Kidney (tissue), 14 donors: ENCODE results near the gene USP6. TPM values are rescaled to one million over a fixed set of nuclear protein-coding genes. Genes with fewer than 3 reads are reported as not detected.
A peak's percentile ranks its signal among the peaks of the same experiment; 100 is the strongest.
"Not testable (repeated sequence)": the region's sequence is repeated elsewhere in the genome, so short reads cannot be mapped to it uniquely, and the experiment has no call there.

Experiments used
- DNase-seq, 5 donors: peaks; one replicate each; pipeline ENCODE4 v3.0.0-alpha.2; 2013 to 2020
- FAIRE-seq: peaks from 2 replicates; lab custom pipeline; 2012; peaks lifted over from hg19 to GRCh38; lab: Jason Lieb, UNC
- H3K27ac ChIP-seq, 2 donors: one replicate each; pipeline ENCODE4 v1.7.0; 2013; ENCODE audit warnings: low read depth in 2 of 2, low read length in 2 of 2, inconsistent platforms in 1 of 2
- H3K27me3 ChIP-seq: one replicate; pipeline ENCODE4 v1.7.1; 2013; ENCODE audit warnings: low read length, inconsistent platforms; ENCODE audit not compliant: control insufficient read depth, insufficient read depth
- H3K36me3 ChIP-seq, 3 donors: one replicate each; pipeline versions ENCODE4 v1.7.0 to v1.7.1; 2013; ENCODE audit warnings: low read length in 3 of 3, control low read depth in 1 of 3, inconsistent platforms in 1 of 3; ENCODE audit not compliant: insufficient read depth in 3 of 3, control insufficient read depth in 2 of 3
- H3K4me1 ChIP-seq, 3 donors: one replicate each; pipeline versions ENCODE4 v1.7.0 to v1.7.1; 2013; ENCODE audit warnings: low read length in 3 of 3, inconsistent platforms in 1 of 3, low read depth in 1 of 3; ENCODE audit not compliant: control insufficient read depth in 2 of 3, insufficient read depth in 2 of 3
- H3K4me3 ChIP-seq, 3 donors: one replicate each; pipeline versions ENCODE4 v1.7.0 to v1.8.1; 2013; ENCODE audit warnings: low read length in 3 of 3, control low read depth in 1 of 3, inconsistent platforms in 1 of 3
- H3K9ac ChIP-seq, 3 donors: one replicate each; pipeline versions ENCODE4 v1.7.0 to v1.7.1; 2013; ENCODE audit warnings: low read length in 3 of 3, control low read depth in 1 of 3, inconsistent platforms in 1 of 3
- H3K9me3 ChIP-seq, 3 donors: one replicate each; pipeline versions ENCODE4 v1.7.0 to v1.7.1; 2013; ENCODE audit warnings: low read length in 3 of 3, control low read depth in 1 of 3, inconsistent platforms in 1 of 3; ENCODE audit not compliant: control insufficient read depth in 2 of 3, insufficient read depth in 1 of 3
- CTCF ChIP-seq: IDR thresholded peaks from 3 replicates; pipeline ENCODE4 v1.5.1; 2012; ENCODE audit warnings: mild to moderate bottlenecking, moderate library complexity, borderline replicate concordance; ENCODE audit not compliant: insufficient read depth; ENCODE audit errors: extremely low read depth
- intact Hi-C: fragments of 100-400 bp; cut with DNase I; formaldehyde crosslinking; loops from one replicate; pipeline ENCODE4 v1.11.1; 2022
- polyA plus RNA-seq: library from polyadenylated mRNA; stranded (reverse); fragments of 350-450 nt; fragmentation: Illumina TruSeq; extraction: RNeasy Lipid Tissue Mini Kit (QIAGEN cat#74804); gene quantifications from one replicate; pipeline ENCODE4 v1.2.3, GENCODE V29; 2014; ENCODE audit warnings: low read depth, low replicate concordance; ENCODE audit not compliant: insufficient read depth
- total RNA-seq: library from RNA; stranded (reverse); fragmentation: NEBNext Ultra II Directional; extraction: Animal tissue kit (Norgen Biotek cat#: 25700); gene quantifications from one replicate; pipeline ENCODE4 v1.2.1, GENCODE V29; 2021
- donor health status: control.
- donor health status: control.
- donor health status: control.
- donor health status: control.
- donor health status: control.
- donor health status: DM: yes; HTN: yes; CAD: no.
- donor health status: Normal renal cell carcinoma (clear cell type).

The USP6 gene
- total and polyA plus RNA-seq, 2 donors from 2014 or later, result 0.06 to 0.19 TPM

GRCh38 chr17:5121186-5121841, 5.5 kb downstream of the USP6 start:
- no peak for FAIRE-seq
- Histone ChIP-seq H3K9me3 (peaks cover 0 to 3% (median 0%) of the 10 kb centered on the region in 3 donors), H3K4me3 (no peak overlapping the region), H3K27ac (no peak overlapping the region), H3K4me1 (no peaks in the 10 kb centered on the region), H3K36me3 (no peaks in the 10 kb centered on the region), H3K9ac (no peak overlapping the region), H3K27me3 (peaks cover 6% of the 10 kb centered on the region)
- intact Hi-C loops, result no loop called here
- DNase-seq, result peak in 3 of 5 donors; percentile 5 to 66 (median 43)
- TF ChIP-seq CTCF, result no peak

- H3K36me3 ChIP-seq, H3K9ac ChIP-seq, H3K27me3 ChIP-seq, H3K27ac ChIP-seq, H3K9me3 ChIP-seq, H3K4me3 ChIP-seq, intact Hi-C loops, H3K4me1 ChIP-seq, DNase-seq, FAIRE-seq: not testable (repeated sequence)
Observed at GRCh38 chr17:5122056-5122455, 6.2 kb downstream of the USP6 start.

GRCh38 chr17:5122586-5123342, 6.9 kb downstream of the USP6 start:
- intact Hi-C loops, result no loop called here
- no peaks in the 10 kb centered on the region for H3K36me3 ChIP-seq
- TF ChIP-seq CTCF, result no peak
- peaks cover 0 to 3% (median 0%) of the 10 kb centered on the region in 3 donors for H3K9me3 ChIP-seq
- FAIRE-seq, result no peak
- H3K4me3 ChIP-seq, result peak overlapping the region in 2 of 3 donors; percentile 35 to 57
- H3K27ac ChIP-seq, result no peak overlapping the region
- H3K4me1 ChIP-seq, result no peaks in the 10 kb centered on the region
- no peak overlapping the region for H3K9ac ChIP-seq
- H3K27me3 ChIP-seq, result no peaks in the 10 kb centered on the region
- DNase-seq, result peak; percentile 63 to 77 (median 76)
